GM12873 (cell line): Measurements from ENCODE around the gene KLF2.

Experiments used
- TF ChIP-seq, protein P1 (sequence below): IDR thresholded peaks from 2 replicates; pipeline ENCODE4 v1.5.1; 2012; ENCODE audit warnings: low read depth, mild to moderate bottlenecking, moderate library complexity, low read length, control low read depth; ENCODE audit not compliant: insufficient read depth; ENCODE audit errors: missing control alignments

The KLF2 gene

DNA sequence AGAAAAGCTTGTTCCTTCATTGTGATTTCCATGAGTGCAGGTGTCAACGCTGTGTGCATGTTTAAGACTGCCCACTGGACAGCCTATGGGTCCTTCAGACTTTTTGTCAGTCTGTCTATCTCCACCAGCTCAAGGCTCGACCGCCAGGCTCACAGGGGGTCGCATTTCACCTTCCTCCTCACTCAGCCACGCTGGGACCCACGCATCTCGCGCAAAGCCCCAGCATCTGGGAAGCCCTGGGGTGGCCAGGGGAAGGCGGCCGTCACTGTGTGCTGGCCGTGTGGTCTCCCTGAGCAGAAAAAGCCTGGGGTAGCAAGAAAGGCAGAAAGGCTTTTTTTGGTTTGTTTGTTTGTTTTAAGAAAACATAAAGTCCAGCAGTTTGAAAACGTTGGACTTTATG lies 48.5 kb downstream of the KLF2 start:
- TF ChIP-seq, protein P1, sequence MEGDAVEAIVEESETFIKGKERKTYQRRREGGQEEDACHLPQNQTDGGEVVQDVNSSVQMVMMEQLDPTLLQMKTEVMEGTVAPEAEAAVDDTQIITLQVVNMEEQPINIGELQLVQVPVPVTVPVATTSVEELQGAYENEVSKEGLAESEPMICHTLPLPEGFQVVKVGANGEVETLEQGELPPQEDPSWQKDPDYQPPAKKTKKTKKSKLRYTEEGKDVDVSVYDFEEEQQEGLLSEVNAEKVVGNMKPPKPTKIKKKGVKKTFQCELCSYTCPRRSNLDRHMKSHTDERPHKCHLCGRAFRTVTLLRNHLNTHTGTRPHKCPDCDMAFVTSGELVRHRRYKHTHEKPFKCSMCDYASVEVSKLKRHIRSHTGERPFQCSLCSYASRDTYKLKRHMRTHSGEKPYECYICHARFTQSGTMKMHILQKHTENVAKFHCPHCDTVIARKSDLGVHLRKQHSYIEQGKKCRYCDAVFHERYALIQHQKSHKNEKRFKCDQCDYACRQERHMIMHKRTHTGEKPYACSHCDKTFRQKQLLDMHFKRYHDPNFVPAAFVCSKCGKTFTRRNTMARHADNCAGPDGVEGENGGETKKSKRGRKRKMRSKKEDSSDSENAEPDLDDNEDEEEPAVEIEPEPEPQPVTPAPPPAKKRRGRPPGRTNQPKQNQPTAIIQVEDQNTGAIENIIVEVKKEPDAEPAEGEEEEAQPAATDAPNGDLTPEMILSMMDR: no peak

DNA sequence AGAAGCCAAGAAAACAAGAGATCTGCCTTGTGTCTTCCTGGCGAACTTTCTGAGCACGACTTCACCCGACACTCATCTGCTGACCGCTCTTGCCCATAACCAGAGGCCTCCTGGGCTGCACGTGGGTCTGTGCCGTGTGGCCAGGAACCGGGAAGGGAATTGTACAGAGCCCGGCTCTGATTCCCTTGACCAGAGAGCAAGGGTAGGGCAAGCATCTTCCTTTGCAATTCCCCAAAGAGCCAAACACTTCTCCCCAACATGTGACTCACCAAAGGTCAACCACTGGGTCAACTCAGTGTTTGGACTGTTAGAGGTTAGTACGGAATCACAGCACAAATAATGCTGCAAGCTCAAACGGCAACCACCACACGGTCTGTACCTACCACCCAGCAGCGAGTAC lies 48.9 kb downstream of the KLF2 start:
- TF ChIP-seq, protein P1: no peak

DNA sequence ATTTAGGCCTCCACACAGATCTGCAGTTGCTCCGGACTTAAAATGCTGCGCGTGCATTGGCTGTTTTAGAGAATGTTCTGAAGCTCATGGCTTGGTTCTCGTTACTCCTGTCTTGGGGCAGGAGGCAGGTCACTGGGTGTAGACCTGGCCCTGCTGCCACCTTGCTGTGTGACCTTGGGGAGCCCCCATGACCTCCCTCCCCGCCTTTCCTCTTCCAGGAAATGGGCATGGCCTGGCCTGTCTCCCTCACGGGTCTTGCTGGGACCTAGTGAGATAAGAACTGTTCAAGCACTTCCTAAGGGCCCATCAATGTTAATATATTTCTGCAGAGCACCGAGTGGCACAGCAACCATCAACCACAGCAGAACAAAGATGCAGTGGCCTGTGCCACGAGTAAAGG lies 49.4 kb downstream of the KLF2 start:
- TF ChIP-seq, protein P1: no peak

DNA sequence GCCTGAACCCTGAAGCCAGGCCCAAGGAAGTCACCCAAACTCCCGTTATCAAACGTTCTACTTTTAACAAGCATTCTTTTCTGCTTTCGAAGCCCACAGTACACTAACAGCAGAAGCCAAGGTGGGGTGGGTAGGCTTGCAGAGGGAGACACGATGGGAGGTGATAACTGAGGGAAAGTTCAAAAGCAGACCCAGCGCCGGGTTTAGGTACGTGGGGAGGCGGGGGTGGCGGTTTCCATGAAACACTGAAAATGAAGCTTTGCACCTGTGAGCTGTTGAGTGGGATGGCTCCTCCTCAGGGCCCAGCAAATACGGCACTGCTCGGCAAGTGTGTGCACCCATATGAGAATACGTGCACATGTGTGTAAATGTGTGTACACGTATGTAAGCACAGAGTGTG lies 49.8 kb downstream of the KLF2 start:
- TF ChIP-seq, protein P1: no peak

DNA sequence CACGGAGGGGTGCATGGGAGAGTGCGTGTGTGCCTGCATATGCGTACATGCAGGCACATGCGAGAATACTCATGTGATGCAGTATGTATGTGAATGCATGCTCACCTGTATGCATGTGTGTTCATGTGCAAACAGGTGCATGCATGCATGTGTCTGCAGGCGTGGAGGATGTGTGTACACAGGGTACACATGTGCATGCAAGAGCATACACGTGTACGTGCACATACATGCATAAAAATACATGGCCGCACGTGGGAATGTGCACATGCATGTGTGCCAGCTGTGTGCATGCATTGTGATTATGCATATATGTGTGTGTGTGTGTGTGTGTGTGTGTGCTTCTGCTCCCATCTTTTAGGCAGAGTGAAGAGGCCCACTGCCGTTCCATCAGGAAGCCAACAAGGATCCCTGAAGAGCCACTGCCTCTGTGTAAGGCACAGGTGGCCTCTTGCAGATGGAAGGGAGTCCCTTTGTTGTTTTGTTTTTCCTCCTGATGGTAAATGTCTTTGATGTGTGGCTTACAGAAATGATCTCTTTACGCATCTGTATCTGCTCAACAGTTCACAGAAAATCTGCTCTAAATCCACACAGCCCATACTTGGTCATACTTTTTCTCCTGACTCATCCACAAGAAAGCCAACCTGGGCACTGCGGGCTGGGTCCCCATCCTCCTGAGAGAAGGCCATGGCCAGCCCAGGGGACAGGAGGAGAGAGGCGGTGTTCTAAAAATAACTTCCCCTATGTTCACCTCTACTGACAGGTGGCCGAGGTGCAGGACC lies 50.7 kb downstream of the KLF2 start:
- TF ChIP-seq, protein P1: no peak

DNA sequence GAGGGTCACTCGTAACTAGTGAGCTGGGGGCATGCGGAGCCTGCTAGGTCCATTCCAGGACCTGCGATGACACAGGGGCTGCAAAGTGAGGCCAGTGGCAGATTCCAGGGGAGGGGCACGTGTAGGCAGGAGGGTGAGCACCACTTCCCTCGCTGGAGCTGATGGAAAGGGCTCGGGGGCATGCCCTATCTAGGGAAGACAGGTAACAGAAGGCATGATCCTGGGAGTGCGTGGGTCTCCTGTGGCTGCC lies 51.2 kb downstream of the KLF2 start:
- TF ChIP-seq, protein P1: no peak

DNA sequence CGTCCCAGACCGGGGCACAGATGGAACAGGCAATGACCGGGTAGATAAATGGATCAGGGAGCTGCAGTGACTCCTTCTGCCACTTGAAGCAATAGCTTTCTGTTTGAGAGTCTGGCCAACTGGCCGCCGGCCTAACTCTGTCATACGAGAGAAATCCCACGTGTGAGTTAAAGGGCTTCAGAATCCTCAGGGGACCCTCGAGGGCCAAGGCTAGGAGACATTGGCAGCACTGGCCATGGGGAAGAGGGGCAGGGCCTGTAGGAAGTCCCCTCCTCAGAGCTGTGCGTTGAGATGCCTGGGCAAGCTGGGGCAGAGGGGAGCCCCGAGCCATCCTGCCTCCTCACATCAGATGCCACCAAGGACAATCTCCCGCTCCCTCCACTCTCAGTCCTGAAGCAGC lies 51.6 kb downstream of the KLF2 start:
- TF ChIP-seq, protein P1: no peak

DNA sequence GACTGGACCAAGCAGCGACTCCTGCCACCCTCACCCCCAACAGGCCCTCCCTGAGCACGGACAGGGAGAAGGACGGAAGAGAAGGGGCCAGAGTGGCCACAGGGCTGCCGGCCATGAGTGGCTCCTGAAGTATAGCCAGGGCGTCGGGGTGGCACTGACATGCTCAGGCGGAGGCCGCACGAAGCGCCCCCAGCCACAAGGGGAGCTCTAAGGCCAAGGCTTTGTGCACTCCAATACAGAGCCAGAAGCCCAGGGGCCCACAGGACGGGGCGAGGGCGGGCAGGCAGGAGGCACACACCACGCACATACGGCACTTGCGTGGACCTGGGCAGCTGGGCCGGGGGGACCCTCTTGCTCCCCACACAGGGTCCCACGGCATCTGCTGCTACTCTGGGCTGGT lies 52.0 kb downstream of the KLF2 start:
- TF ChIP-seq, protein P1: peak; percentile 65
